ENCODE results near the gene SCAMP4.
"Not testable (repeated sequence)": the region's sequence is repeated elsewhere in the genome, so short reads cannot be mapped to it uniquely, and the experiment has no call there.

Gene SCAMP4

DNA sequence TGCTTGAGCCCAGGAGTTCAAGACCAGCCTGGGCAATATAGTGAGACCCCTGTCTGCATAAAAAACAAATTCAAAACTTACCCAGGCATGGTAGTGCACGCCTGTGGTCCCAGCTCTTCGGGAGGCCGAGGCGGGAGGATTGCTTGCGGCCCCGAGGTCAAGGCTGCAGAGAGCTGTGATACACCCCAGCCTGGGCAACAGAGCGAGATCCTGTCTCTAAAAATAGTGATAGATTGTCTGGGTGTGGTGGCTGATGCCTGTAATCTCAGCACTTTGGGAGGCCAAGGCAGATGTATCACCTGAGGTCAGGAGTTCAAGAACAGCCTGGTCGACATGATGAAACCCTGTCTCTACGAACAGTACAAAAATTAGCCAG, 37.9 kb upstream of the SCAMP4 start:
- DNase-seq, result no peak

DNA sequence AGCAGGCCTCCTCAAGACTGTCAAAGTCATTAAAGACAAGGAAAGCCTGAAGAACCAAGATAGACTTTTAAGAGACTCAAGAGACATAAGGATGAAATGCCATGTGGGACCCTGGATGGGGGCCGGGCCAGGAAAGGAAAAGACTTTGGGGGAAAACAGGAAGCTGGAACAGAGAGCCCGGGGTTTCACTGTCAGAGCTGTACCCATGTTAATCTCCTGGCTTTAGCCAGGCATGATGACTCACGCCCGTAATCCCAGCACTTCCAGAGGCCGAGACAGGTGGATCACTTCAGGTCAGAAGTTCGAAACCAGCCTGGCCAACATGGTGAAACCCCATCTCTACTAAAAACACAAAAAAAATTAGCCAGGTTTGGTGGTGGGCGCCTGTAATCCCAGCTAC, 36.2 kb upstream of the SCAMP4 start:
- DNase-seq, result no peak

DNA sequence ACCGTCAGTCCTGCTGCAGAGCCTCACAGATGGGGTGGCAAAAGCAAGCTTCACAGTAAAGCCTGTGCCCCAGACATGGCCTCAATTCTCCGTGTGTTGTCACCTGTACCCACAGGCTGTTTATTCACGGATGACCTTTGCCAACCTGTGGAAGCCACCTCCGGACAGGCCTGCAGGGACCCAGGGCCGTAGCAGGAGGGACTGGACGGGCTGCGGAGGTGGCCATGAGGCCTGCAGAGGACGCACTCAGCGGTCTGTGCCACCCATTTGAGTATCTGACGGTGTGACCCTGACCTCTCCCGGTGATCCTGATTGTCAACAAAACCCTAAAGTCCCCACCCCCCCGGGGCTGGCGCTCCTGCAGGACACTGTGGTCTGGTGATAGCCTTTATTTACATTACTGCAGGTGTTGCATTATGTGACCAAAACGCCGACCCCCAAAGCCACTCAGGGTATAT, 34.0 kb upstream of the SCAMP4 start:
- DNase-seq, result no peak

DNA sequence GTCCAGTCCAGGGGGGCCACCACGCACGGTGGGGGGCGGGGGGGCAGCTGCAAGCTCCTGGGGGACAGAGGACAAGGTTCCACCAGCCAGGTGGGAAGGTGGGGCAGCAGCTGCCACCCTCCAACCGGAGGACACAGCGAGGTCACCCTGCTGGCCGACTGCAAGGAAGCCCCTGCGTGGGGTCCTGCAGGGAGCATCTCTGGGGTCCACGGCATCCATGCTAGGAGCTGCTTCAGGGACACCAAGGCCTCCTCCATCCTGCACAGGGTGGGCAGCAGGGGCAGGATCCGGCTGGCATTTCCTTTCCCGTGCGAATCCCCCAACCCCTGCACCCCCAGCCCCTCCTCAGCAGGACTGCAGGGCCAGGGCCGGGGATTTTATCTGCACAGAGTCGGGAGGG, 33.6 kb upstream of the SCAMP4 start:
- no peak for DNase-seq

DNA sequence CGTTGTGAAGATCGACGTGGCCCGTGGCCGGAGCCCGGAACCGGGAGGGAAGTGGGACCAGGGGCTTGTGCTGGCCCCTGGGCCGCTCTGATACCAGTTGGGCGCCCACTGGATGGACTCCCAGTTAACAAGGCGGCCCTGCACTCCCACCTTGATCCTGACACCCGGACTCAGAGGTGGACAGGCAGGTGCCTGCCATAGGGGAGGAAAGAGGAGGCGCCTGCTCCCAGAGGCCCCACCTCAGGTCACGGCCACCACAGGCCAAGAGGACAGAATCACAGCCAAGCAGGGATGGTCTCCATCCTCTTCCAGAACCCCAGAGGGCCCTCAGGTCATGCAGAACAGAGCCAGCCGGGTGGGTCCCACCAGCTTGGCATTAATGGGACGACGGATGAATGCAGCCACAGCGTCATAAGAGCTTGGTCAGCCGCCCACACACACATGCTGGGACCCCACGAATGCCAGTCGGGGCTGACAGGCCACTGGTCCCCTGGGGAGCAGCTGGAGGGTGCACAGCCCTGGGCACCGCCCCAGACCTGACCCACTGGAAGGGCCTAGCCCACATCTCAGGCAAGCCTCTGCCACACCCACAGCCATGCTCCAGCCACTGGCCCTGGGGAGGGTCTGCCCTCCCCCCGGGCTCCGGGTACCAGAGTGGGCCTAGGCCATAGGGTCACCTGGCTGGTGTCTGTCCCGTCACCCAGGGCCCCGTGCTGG, 32.2 kb upstream of the SCAMP4 start:
- DNase-seq, result no peak

DNA sequence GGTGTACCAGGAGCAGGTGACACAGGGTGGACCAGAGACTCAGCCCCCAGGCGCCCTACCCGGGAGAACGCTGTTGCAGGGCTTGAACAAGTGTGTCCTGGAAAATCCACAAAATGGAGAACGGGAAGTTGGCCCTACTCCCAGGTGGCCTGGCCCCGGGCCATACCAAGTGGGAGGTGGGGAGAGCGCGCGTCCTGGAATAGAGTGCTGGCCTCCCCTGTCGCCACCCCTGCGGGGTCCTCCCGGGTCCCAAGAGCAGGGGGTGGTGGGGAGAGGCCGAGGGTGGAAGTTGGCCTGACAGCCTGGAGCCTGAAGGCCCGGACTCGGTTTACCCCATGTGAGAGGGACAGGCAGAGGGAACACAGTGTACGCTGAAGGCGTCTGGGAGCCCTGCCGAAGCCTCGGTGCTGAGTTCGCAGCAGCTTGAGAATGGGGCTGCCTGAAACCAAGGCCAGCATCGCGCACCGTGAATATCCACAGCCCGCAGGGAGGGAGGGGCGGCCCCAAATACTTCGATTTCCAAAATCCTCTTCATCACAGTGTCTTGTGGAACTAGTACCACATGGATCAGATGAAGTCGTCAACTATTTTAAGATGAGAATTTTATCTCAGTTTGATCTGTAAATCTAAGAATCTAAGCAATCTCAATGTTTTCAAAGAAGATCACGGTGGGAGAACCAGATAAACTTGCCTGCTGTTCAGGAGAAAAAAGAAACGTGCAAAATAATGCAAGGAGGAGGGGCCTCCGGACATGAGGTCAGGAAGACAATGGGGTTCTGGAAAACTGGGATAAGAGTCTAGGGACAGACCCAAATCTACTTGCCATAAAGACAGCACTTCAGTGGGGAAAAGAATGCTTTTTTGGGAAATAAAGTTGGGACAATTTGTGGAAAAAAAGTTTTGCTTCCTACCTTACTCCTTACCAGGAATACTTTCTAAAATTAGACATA, 31.4 kb upstream of the SCAMP4 start:
- no peak for DNase-seq

DNA sequence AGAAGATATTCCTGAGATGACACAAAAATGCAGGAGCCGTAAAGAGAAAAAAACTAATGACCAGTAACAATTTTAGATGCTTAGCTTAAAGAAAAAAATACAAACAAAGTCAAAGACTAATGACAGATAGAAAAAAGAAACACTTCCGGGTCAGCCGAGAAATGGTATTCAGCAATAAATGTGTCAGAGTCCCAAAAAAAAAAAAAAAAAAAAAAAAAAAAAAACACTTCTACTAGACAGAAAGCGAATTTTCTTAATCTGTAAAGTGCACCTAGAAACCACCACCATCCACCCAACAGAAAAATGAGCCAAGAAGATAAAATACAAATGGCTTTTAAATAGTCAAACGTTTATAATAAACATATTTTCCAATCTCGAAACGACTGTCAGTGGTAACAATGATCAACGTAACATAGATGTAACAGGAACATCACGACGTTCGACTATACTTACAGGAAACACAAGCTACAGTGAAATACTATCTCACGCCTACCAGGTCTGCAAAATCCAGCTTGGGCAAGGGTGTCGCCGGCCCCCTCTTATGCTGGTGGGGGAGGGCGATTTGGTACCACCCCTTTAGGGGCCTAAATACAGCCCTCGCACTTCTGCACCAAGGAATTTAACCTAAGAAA, 30.5 kb upstream of the SCAMP4 start:
- no peak for DNase-seq

DNA sequence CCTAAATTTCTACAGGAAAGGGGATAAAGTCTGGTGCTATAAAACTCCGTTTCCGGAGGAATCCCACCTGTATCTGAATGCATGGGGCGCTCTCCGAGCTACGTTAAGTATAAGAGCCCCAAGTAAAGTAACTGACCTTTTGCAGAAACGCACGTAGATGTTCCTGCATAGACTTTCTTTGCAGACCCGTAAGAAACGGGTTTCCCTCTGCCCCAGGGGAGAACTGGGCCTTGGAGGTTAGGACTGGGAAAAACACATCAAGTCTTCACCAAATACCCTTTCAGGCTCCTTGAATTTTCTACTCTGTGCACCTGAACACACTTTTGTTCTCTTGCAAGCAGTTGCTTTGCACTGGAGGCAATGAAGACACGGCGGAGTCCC, 29.9 kb upstream of the SCAMP4 start:
- not testable (repeated sequence) for DNase-seq

DNA sequence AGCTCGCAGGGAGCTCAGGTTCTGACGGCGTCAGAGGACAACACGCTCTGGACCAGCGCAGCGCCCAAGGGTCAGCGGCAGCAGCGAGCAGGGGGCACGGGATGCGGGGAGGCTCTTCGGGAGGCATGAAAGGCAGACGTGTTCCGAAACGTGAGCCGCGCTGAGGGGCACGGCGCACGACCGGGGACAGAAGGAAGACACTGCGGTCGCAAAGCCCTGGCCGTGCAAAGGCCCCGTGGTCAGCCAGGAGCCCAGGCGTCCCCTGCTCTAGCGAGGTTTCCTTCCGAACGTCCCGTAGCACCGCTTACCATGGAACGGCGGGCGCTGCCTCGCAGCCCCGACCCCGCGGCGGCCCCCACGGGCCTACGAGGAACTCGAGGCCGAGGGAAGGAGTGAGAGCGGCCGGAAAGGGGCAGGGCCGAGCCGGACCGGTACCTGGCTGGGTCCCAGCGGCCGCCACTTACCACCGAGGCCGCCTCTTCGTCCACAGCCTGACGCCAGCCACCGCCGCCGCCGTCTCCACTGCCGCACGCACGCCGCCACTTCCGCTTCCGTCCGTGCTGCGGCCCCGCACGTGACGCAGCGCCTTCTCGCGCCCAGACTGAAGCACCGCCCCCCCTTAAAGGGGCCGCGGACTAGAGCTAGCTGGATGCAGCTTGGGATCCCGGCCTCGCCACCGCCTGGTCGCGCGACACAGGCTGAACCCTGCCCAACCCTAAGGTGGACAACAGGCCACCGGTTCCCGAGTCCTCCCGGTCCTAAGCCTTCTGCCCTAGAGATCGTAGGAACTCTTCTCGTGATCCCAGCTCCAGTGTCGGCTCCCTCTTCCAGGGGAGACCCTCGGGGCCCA, 29.3 kb upstream of the SCAMP4 start:
- DNase-seq, result peak; percentile 84

DNA sequence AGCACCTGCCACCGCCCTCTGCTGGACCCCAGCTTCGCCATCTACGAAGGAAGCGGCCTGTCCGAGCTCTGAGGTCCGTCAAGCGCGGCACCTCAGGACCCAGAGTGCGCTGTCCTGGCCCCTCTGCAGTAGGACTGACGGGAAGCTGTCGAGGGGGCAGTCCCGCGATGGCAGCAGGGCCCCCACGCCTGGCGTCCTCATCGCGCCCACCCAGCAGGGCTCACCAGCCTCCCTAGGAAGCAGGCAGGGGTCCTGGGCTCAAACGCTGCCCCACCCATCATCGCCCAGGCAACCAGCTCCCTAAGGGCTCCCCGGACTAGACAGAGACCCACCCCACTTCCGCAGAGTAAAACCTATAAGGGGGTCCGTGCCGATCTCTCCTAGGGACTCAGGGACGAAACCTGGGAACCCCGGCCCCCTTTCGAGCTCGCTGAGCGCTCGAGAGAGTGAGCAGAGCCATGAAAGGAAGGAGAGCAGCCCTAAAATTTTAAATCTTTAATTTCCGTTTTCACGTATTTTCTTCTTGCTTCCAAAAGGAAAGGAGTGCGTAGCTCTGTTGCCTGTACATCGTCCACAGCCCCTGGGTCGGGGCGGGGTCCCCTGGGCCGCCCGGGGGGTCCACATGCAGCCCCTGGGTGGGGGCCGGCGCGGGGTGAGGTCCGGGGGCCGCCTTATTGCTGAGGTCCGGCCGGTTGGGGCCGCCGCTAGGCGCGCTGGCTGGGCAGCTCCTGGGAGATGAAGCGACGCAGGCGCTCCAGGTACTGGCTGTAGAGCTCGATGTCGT, 28.5 kb upstream of the SCAMP4 start:
- DNase-seq, result not testable (repeated sequence)

DNA sequence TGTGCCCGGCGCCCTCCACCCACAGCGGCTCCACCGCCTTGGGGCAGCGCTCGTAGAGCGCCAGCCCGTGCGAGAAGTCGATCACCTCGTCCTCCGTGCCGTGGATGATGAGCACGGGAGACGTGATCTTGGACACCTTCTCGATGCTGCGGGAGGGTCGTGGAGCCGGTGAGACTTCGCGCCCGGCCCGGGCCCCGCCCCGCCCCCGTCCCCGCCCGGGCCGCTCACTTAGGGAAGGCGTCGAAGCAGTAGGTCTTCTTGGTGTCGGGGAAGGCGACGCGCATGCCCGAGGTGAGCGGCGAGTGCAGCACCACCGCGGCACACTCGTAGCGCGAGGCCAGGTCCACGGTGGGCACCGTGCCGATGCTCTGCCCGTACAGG, 27.9 kb upstream of the SCAMP4 start:
- not testable (repeated sequence) for DNase-seq

DNA sequence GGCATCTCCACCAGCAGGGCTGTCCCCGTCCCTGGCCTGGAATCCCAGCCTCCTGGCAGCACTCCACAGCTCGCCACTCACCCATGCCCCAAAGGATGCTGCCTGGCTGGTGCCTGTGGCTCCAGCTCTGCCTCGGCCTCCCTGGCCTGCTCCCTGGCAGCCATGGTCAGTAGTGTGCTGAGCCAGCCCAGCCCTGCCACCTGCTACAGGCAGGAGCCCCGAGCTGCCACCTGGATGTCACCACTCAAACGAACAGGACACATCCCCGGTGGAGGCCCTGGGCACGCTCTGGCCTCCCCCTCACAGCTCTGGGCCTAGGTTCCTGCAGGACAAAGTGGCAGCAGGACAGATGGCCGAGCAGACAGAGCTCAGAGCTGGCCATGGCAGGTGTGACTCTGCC, 26.6 kb upstream of the SCAMP4 start:
- DNase-seq, result not testable (repeated sequence)

DNA sequence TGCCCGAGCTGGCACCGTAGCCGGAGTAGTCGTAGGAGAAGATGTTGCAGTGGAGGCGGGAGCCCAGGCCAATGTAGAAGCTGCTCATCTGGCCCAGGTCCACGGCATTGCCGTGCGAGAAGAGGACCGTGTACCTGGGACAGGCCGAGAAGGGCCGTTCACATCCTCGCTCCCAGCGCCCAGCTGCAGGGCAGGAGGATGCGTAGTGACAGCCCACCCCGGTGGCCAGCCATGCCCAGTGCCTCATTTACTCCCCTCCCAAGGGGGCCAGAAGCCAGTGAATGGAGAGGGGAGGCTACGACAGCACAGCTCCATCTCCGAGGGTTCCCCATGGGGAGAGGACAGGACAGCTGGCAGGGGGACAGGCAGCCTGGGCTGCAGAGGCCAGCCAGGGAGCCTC, 25.2 kb upstream of the SCAMP4 start:
- DNase-seq, result not testable (repeated sequence)

DNA sequence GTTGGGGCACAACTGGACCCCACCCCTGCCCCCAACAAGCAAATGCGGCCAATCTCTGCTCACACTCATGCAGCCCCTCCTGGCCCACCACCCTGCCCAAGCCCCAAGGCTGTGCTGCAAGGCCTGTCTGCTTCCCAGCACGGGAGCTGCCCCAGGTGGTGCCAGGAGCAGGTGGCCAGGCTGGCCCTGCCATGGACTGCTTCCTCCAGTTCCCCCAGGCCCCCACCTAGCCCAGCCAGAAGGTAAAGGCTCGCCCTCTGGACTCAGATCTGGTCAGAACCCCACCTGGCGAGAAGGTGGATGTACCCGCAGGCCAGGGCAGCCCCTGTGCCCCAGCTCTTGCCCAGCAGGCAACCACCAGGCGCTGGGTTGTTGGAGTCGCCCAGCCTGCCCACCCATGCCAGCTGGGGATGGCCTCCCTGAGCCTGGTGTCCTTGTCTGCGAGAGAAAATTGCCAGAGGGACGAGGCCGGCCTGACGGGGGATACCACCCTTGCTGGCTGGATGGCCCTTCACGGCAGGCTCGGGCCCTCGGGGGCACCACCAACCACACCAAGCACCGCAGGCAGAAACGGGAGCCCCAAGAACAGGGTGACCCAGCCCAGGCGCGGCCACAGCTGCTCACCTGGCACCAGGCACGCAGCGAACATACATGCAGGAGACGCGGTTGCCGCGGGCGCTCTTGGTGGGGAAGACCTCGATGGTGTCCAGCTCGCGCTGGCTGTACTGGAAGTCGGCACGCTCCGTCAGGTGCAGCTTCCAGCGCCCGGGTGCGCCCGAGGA, 24.4 kb upstream of the SCAMP4 start:
- DNase-seq, result no peak

DNA sequence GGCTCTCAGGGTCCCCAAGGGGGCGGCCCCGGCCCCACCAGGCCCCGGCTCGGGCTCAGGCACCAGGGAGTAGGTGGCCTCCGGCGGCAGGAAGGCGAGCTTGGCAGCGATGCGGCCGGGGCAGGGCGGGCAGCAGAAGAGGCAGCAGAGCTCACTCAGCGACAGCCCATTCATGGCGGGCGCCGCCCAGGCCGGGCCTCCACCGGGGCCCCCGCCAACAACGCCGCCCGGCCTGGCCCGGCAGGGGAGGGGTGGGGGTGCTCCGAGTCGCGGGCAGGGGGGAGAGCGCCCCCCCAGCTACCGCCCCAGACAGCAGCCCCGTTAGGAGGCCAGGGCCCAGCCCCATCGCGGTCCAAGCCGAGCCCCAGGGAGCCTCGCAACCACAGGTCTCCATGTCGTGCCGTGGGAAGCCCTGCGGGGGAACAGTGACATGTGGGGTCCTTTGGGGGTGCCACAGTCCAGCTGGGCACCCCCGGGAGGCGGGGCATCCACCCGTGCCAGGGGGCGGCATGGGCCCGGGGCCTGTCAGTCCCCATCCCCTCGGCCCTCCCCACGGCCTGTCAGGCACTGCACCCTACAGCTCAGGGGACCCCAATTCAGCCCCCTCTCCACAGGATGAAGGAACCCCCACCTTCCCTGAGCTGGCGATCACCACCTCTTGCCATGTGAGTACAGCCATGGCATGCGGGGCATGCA, 23.7 kb upstream of the SCAMP4 start:
- not testable (repeated sequence) for DNase-seq

DNA sequence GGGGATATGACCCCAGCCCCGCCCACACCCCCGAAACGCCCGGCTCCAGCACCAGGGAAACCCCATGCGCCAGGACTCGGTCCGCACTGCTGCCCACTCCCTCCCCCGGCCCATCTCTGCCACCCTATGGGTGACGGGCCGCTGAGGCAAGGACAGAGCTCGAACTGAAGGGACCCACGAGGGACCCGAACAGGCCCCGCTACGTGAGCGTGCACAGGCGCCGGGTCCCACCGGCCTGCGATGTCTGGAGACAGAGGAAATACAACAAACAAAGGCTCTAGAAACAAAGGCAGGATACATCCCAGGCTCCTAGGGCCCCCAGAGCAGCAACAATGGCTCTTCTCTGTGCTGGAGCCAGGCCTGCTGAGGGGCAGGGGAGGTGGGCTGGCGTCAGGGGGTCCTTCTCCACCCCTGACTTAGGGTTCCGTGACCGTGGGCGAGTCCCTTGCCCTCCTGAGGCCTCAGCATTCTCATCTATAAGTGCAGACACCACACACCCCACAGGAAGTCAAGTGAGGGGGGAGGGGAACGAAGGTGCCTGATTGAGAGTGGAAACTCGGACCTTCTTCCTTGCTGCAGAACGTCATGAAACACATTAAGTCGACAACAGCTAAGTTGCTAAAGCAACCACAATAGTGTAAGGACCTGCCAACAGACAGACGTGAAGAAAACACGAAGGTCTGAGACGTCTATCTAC, 23.0 kb upstream of the SCAMP4 start:
- DNase-seq, result peak; percentile 48

DNA sequence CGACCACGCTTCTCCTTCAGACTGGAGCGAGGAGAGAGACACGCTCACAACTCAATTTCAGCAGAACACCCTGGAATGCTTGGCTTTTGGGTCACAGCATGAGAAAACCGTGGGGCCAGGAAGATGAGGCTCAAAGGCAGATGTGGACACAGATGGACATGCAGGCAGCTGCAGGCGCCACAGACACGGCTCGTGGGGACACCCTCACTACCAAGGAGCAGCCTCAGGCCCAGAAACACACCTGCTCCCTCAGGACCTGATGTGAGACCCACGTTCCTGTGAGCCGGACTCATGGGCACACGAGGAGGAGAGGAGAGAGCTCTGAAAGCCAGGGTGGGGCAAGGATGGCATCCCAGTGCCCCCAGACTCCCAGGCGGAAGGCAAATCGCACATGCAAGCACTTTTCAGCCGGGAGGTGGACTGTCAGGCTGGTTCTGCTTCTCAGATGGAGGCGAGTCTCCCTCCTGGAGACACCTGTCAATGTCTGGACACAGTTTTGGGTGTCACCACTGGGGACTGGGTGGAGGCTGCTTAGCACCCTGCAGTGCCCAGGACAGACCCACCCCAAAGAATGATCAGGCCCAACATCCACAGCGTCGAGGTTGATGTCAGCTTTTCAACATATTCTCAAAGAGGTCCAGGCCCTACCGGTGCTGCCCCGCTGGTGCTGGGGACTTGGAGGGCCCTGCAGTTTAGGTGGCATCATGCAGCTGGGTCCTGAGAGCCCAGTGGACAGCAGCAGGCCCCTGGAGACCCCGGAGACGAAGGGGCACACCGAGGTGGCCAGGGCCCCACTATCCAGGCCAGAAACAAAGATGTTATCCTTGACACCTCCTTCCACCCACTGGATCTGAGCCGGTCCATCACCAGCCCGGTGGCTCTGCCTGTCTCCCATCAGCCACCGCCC, 22.2 kb upstream of the SCAMP4 start:
- no peak for DNase-seq

DNA sequence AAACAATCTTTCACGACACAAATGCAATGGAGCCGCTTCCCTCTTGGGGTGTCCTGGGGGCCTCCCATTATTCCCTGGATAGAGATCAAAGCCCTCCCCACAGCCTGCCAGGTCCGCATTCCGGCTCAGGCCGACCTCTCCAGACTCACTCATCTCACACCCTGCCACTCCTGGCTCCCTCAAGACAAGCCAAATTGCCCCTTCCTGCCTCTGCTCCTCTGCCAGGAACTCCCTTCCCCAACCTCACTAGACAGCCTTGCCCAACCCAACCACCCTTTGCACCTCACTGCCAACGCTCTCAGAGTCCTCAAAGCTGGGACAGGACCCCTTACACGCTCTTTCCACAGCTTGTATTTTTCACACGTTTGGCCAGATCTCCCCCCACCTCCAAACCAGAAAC, 21.4 kb upstream of the SCAMP4 start:
- DNase-seq, result no peak

DNA sequence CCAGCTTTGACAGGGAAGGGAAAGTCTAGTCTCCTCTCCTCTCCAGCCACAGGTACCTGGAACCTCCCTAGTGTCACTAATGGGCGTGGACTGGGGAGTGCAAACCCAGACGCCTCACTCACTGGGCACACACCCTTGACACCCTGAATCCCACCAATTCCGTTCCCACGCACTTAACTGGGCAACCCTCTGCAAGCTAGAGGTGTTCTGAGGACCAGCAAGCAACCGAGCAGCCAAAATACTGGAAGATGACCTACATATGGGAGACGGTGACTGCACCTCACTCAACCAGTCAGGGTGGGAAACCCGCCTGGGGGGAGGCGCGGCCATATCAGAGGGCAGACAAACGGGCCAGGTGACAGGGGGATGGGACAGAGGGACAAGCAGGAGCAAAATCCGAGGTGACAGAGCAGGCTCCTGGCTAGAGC, 20.9 kb upstream of the SCAMP4 start:
- DNase-seq, result no peak

Data from stimulated activated CD4-positive, alpha-beta T cell treated with anti-CD3 and anti-CD28 coated beads, Interleukin-12 subunit alpha, Interleukin-12 subunit beta, amount 100 ng/mL, for 4 hours (primary cell).